Tibial nerve (tissue), 4 donors: ENCODE measurements around the gene DAB1.

Source experiments
- CTCF ChIP-seq, 5 experiments: fragments of 200-600 bp in 3 of 5; fragments of 450-650 bp in 2 of 5; sonication (generic) in 3 of 5; IDR thresholded peaks; one replicate each; pipeline ENCODE4 v1.5.1; 2016 to 2019; ENCODE audit warnings: antibody characterized with exemption in 5 of 5, mild to moderate bottlenecking in 3 of 5, moderate library complexity in 2 of 5
- EP300 ChIP-seq, 2 donors: sonication (generic); formaldehyde crosslinking; IDR thresholded peaks; one replicate each; pipeline ENCODE4 v1.6.1; 2017; ENCODE audit warnings: antibody characterized with exemption in 2 of 2, mild to moderate bottlenecking in 1 of 2
- POLR2A ChIP-seq, 2 donors: fragments of 450-650 bp; IDR thresholded peaks; one replicate each; pipeline ENCODE4 v1.6.1; 2017; ENCODE audit warnings: antibody characterized with exemption in 2 of 2, mild to moderate bottlenecking in 2 of 2, moderate library complexity in 2 of 2

- no peak for TF ChIP-seq CTCF (IDR thresholded peaks at IDR 0.05)
- TF ChIP-seq POLR2A (IDR thresholded peaks at IDR 0.05) = no peak
- TF ChIP-seq EP300 (IDR thresholded peaks at IDR 0.05) = no peak
Measured at GRCh38 chr1:57046462-57046861, 377.4 kb downstream of the DAB1 start.
